Skin epidermis (tissue), 12 donors: ENCODE measurements around the gene PIGH.
"Not testable (repeated sequence)": the region's sequence is repeated elsewhere in the genome, so short reads cannot be mapped to it uniquely, and the experiment has no call there.

Source experiments
- H3K27ac ChIP-seq, 21 experiments: fragments of 200-600 bp; sonication (generic) in 11 of 21; one replicate each; pipeline ENCODE4 v1.5.0; 2020; ENCODE audit warnings: mild to moderate bottlenecking in 3 of 21, inconsistent platforms in 2 of 21, moderate library complexity in 2 of 21
- H3K4me3 ChIP-seq, 7 experiments: fragments of 200-600 bp; sonication (generic) in 2 of 7; one replicate each; pipeline ENCODE4 v1.5.0; 2020; ENCODE audit warnings: inconsistent platforms in 2 of 7, mild to moderate bottlenecking in 2 of 7, moderate library complexity in 1 of 7

The PIGH gene, protein sequence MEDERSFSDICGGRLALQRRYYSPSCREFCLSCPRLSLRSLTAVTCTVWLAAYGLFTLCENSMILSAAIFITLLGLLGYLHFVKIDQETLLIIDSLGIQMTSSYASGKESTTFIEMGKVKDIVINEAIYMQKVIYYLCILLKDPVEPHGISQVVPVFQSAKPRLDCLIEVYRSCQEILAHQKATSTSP

DNA sequence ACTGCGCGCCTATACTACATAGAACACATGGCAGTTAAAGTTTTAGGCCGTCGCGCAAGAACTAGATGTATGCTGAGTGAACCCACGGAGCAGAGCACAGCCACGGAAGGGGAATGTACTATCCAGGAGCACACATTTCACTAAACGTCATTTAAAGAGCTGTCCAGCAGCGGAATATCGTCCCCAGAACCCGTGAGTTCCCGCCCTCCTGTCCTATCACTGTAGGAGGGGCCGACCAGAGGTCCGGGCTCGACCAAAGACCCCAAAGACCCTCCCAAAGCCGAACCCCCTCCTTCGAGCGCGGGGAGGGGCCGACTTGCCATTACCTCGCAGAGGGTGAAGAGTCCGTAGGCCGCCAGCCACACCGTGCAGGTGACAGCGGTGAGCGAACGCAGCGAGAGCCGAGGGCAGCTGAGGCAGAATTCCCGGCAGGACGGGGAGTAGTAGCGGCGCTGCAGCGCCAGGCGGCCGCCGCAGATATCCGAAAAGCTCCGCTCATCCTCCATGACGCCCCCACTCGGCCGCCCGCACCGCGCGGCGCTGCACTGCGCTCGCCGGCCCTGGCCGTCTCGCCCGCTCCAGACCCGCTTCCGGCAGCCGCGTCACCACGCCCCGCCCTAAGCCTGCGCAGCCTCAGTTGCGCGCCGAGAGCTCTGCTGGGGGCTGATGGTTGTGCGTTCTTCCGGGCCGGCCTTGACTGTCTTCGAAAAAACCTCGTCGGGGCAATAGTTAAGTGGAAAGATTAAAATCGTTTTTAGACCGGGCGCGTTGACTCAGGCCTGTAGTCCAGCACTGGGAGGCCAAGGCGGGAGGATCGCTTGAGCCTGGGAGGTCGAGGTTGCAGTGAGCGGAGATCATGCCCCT is at the start of gene PIGH:
Gene PIGH (minus strand): TSS at position 571 of the 864 bp plus-strand sequence. CDS start 65 bp downstream, at position 506.
- peak within 1 kb of the TSS; percentile 47 to 92 (median 81) for H3K27ac ChIP-seq
- peak within 1 kb of the TSS; percentile 76 to 97 (median 87) for H3K4me3 ChIP-seq

DNA sequence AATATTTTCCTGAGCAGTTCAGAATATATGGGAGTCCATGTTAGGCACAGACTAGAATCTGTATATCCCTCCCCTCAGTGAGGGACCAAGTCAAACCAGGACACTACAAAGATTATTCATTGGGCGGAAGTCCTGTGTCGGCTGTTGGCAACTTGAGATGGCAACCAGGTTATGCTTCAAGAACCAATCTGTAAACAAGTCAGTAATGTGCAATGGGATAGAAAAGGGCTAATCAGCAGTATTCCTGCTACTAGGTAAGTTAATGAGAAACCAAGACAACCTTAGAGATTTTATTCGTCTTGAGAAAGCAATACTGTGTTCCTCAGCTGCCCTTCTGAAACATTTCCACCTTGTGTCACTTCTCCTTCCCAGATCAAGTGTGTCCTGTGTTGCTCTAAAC is 46.1 kb upstream of the PIGH start:
- Histone ChIP-seq H3K4me3 (no peak overlapping the region), H3K27ac (no peak overlapping the region)

DNA sequence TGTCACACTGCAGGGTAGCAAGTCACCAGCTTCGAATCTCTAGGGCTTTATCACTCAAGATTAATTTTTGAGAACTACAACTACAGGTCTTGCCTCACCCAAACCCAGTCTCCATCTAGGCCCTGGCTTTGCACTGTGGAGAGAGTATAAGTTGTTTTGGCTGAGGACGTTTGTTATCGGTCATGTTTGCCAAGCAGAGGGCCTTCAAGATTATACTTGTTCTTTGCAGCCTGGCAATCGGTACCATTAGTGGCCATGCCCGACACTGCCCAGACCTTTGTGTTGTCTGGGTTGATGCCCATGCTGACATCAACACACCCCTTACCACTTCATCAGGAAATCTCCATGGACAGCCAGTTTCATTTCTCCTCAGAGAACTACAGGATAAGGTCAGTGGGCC is 45.3 kb upstream of the PIGH start:
- Histone ChIP-seq H3K27ac (no peak overlapping the region), H3K4me3 (no peak overlapping the region)

DNA sequence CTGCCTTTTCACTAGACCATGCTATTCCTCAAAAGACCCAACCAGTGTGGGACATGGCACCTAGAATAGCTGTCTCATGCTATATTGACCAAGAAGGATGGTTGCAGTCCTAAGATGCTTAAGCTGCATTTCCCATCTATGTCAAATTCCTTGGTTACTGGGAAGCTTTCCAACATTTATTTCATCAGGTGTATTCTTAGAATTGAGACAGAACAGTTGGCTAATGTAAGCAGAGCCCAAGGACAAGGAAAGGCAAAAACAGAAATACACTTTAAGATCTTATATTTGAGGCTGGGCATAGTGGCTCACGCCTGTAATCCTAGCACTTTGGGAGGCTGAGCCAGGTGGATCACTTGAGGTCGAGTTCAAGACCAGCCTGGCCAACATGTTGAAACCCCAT is 44.4 kb upstream of the PIGH start:
- Histone ChIP-seq H3K4me3 (no peak overlapping the region), H3K27ac (no peak overlapping the region)

DNA sequence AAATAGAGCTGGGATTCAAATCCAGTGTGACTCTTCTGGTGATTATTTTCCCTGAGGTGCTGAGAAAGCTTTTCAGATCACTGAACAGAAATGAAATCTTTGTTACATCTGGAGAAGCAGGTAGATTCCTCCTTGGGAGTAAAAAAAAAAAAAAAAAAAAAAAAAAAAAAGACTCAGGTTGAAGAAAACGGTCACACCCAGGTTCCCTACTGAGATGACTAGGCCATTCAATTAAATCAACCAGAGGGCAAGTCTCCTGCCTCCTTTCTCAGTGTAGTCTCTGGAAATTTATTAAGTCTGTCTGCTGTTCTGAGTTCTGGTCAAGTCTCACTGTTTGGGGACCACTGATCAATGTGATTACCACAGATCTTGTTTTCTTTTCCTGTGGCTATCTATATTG is 43.6 kb upstream of the PIGH start:
- H3K27ac ChIP-seq, result no peak overlapping the region
- no peak overlapping the region for H3K4me3 ChIP-seq

DNA sequence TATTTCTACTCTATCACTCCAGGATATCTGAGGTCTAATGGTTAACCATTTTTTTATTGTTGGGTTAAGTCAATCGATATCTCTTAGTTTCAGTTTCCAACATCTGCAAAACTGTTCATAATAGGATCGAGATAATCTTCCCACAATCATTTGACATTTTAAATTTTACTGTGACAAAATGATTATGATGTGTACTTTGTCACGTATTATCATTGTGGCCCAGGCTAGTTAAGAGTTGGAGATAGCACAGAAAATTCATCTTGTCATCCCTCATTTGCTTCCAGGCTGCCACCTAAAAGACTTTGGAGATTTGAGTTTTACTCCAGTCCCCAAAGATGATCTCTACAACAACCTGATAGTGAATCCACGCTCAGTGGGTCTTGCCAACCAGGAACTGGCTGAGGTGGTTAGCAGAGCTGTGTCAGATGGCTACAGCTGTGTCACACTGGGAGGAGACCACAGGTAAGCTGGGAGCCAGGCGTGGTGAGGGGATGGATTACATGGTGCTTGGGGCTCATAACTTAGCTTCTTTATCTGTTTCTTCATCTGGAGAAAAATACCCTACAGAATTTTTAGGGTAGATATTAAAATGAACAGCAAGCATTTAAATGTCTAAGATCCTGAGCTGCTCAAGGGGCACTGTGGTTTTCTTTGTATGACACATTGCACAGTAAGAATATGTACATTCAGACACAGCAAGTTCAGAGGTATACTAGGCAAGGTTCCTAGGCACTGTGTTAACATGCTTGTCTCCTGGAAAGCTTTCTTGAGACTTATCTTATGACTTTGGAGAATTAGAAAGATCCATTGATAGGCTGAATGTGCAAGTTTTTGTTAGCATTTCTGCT is 42.1 kb upstream of the PIGH start:
- H3K27ac ChIP-seq, result no peak overlapping the region
- H3K4me3 ChIP-seq, result no peak overlapping the region

DNA sequence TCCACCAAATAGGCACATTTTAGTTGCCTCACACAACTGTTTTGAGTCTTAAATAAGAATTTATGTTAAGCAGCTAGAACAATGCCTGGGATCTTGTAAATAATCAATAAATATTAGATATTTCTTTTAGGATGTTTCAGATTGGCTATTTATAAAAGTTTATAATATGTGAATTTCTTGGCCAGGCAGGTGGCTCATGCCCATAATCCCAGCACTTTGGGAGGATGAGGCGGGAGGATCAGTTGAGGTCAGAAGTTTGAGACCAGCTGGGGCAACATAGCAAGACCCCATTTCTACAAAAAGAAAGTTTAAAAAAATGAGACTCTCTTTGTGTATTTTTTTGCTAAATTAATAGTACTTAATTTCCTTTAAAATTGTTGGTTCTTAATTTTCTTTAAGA is 41.4 kb upstream of the PIGH start:
- H3K4me3 ChIP-seq, result no peak overlapping the region
- no peak overlapping the region for H3K27ac ChIP-seq

DNA sequence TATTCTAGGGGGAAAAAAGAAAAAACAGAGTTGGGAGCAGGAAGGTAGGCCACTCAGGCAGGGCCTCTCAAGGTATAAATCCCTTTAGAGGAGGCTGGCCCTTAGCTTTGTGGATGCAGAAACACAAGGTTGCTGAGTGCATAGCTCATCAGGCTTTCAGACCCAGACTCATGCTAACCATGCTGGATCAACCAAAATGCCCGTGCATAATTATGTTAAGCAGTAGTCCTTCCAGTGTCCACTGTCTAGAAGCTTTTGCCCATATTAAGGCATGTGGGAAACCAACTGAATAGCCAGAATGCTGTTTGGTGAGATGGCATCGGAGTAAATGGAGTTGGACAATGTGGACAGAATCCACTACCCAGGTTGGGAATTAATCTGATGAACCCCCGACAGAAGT is 38.6 kb upstream of the PIGH start:
- no peak overlapping the region for H3K4me3 ChIP-seq

DNA sequence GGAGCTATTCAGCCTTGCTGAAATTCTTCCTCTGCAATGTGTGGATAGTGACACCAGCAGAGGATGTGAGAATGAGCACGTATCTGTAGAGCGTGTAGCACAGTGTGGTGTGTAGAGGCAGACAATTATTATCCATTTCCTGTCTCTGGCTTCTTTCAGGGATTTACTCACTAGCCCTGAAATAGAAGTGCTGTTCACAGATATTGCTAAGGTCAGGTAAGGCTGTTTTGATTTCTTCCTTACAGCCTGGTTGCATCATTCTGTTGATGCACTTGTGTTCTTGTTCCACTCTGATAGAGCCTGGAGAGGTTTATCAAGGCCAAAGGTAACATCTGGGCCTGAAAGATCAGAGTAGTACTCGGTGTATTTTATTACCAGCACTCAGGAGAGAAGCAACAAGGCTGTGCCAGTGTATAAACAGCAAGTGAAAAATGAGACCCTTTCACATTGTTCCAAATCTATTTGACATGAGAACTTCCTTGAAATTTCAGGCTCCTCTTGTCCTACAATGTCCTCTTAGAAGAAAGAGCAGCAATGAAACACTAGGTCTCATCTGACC is 36.4 kb upstream of the PIGH start:
- H3K27ac ChIP-seq, result no peak overlapping the region
- no peak overlapping the region for H3K4me3 ChIP-seq

More for the DNA sequence above, 38.6 kb upstream of the PIGH start:
- no peak overlapping the region for H3K27ac ChIP-seq

DNA sequence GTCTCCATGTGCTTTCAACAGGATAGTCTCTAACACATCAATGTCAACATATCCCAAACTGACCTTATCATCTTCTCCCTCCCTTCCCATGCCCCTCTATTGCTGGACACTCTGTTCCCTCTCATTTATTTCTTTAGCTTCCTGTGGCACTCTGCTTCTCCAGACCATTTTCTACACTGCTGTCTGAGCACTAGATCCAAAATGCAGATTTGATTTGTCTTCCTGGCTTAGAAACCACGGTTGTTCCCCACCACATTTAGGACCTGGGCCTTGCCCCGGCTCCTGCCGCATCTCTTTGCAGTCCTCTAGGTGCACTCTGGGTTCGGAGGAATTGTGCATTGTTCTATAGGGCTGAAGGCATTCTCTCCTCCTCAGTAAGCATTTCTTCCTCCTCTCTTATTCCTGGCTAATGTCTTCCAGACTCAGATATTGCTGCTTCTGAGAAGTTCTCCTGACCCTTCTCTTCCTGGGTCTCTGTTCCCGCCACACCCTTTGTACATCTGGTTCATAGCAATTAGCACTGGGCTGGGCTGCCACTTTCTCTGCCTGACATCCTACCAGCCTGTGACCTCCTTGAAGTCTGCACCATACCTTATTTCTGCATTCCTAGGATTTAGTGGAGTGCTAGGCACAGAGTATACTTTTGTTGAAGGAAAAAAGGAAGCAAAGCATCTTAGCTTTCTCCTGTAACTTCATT is 33.5 kb upstream of the PIGH start:
- Histone ChIP-seq H3K27ac (no peak overlapping the region), H3K4me3 (no peak overlapping the region)

DNA sequence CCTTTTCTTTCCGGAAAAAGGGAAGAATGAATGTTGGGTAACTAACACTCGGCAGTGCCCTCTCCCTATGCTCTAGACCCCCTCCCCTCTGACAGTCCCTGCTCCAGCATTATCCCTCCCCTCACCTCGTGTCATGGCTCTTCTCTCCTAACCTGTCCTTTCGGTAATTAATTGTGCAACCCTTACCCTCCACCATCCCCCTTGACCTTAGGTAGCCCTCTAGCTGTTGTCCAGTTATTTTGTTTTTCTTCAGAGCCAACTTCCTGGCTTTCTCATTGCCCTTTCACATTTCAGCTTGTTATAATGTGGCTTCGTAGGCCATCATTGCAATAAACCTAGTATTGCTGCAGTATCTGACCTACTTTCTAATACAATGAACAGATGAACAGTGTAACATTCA is 30.9 kb upstream of the PIGH start:
- H3K4me3 ChIP-seq, result no peak overlapping the region
- no peak overlapping the region for H3K27ac ChIP-seq

DNA sequence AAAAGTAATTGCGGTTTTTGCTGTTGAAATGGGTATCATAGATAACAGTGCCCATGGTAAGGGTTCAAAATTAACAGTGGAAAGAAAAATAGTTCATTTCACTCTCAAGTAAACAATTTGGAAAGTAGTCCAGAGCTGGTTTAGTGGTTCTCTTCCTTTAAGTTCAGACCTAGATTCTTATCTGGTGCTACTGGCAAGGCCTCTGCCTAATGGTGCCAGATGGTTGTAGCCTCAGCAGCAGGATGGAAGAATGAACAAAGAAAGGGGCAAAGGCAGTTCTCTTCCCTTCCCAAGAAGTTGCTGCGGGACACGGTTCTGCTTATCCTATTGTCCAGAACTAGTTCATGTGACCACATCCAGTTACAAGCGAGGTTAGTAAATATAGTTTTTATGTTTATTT is 30.1 kb upstream of the PIGH start:
- H3K4me3 ChIP-seq, result no peak overlapping the region
- no peak overlapping the region for H3K27ac ChIP-seq

DNA sequence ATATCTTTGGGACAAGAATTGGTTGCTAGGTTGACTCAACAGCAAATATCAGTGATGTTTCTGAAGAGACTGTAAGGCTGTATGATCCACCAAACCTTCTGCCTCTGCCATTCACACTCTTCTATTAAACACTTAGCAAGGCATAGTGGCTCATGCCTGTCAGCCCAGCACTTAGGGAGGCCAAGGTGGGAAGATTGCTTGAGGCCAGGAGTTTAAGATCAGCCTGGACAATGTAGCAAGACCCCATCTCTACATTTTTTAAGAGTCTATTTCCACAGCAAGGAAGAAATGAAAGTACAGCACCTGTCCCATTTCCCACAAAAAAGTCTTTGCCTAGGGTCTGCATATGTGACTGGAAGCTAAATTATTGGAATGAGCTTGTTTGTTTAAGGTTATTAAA is 27.5 kb upstream of the PIGH start:
- Histone ChIP-seq H3K27ac (no peak overlapping the region), H3K4me3 (no peak overlapping the region)

DNA sequence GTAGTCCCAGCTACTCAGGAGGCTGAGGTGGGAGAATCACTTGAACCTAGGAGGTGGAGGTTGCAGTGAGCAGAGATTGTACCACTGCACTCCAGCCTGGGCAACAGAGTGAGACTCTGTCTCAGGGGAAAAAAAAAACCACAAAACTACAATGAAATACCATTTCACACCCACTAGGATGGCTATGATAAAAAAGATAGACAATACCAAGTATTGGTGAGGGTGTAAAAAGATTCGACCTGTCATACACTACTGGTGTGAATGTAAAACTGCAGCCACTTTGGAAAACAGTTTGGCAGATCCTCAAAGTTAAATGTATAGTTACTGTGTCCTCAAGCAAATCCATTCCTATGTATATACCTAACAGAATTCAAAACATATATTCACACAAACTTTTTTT is 26.1 kb upstream of the PIGH start:
- H3K4me3 ChIP-seq, H3K27ac ChIP-seq: not testable (repeated sequence)

DNA sequence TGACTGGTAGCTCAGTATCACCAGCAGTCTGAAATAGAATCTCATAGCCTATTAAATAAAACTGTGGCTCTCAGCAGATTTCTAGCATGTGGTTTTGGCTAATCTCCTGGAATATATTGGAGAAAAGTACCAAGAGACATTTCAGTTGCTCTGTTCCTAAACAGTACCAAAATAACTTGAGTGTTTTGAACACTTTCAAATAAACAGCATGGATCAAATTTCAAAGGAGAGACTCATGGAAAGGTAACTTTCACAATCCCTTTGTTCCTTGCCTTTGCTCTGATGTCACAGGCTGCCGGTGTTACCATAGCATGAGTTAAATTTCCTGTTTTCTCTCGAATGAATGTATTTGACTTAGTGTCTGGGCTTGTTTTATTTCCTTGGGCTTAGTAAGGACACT is 23.0 kb upstream of the PIGH start:
- Histone ChIP-seq H3K27ac (peak overlapping the region in 9 of 21 experiments; percentile 1 to 65 (median 26)), H3K4me3 (no peak overlapping the region)

DNA sequence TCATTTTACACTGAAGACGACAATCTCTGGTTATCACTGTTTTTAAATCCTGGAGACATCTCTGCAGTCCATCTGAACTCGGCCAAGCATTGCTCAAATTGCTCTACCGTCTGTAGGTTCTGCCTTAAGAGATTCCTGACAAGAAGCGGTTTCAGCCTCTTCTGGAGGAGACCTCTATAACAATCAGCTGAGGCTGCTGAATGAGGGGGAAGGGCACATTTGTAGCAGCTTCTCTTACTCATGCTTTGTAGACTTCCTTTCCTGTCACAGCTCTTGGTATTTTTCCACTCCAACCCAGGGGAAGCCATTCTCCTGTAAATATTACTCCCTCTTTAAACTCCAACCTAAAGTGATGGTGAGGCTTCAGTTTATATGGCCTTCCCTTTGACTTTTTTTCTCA is 22.6 kb upstream of the PIGH start:
- peak overlapping the region in 10 of 21 experiments; percentile 1 to 65 (median 25) for H3K27ac ChIP-seq
- H3K4me3 ChIP-seq, result no peak overlapping the region

DNA sequence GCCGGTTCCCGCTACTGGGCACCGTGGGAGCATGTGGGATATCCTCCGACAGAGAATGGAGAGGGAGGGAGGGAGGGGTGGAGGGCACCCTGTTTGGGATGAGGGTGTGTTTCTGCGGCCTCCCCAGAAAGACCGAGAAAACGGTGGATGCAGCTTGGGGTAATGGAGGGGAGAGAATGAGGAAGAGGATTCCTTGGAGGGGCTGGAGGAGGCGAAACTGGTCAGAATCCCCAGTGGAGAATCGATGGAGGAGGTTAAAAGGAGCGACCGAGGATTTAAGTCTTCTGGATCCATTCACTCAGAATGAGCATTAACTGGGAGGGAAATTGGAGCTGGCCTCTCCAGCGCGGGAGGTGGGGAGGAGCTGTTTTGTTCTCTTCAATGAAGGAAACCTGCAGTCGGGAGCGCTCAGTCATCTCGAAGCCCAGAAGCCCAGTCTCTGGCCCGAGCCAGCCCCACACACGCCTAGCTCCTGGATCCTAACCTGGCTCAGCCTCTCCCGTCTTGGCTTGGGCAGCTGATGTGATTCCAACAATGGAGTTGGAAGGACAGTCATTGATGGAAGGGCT is 20.2 kb upstream of the PIGH start:
- Histone ChIP-seq H3K27ac (peak overlapping the region in 5 of 21 experiments; percentile 17 to 68 (median 28)), H3K4me3 (peak overlapping the region; percentile 37 to 63 (median 53))

DNA sequence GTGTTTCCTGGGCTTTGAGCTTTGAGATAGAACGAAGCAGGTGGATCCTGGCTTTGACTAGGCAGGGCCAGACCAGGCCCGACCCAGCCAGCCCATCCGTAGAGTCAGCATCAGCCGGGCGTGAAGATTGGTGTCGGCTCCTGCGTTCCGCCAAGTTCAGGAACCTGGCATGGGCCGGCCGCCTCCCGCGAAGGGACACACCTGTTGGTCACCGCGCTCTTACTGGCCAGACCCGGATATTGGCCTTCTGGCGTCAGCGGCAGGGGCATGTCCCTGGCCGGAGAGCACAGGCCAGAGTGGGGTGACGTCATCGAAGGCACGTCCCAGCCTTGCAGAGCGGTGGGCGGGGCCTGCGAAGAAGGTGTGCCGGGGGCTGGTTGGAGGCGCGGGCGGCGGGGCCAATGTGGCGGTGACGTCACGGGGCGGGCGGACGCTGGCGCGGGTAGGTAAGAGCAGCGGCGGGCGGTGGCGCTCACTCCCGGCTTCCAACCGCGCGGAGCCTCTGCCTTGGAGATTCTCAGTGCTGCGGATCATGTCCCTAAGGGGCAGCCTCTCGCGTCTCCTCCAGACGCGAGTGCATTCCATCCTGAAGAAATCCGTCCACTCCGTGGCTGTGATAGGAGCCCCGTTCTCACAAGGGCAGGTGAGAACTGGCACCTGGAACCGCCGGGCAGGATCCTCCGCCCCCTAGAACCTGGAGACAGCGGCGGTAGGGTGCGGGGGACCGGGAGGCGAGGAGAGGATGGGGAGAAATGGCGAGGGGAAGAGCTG is 19.6 kb upstream of the PIGH start, which contains the start of gene ARG2:
Gene ARG2 (plus strand): TSS at position 475 of the 771 bp plus-strand sequence. CDS start 58 bp downstream, at position 533.
- Histone ChIP-seq H3K4me3 (peak within 1 kb of the TSS; percentile 37 to 63 (median 53)), H3K27ac (peak within 1 kb of the TSS in 9 of 21 experiments; percentile 6 to 68 (median 28))
